H9 (cell line): ENCODE measurements around the gene TMEM127. TPM values are rescaled to one million over a fixed set of nuclear protein-coding genes. Genes with fewer than 3 reads are reported as not detected.

Source experiments
- DNase-seq: peaks from one replicate; pipeline ENCODE4 v3.0.0-alpha.2; 2017
- H2AFZ ChIP-seq: one replicate; pipeline ENCODE4 v1.6.1; 2013; ENCODE audit warnings: mild to moderate bottlenecking, low read length, control low read depth, moderate library complexity
- H2AK5ac ChIP-seq: 2 replicates; pipeline ENCODE4 v1.6.1; 2013; ENCODE audit warnings: low read length, control low read depth, mixed read lengths; ENCODE audit not compliant: insufficient read length
- H2BK120ac ChIP-seq: one replicate; pipeline ENCODE4 v1.6.1; 2013; ENCODE audit warnings: low read depth, mild to moderate bottlenecking, low read length, control low read depth, inconsistent platforms; ENCODE audit not compliant: poor library complexity, severe bottlenecking
- H2BK12ac ChIP-seq: 2 replicates; pipeline ENCODE4 v1.6.1; 2013; ENCODE audit warnings: low read length, control low read depth, mixed read lengths, low read depth; ENCODE audit not compliant: insufficient read length
- H2BK15ac ChIP-seq: 2 replicates; pipeline ENCODE4 v1.6.1; 2013; ENCODE audit warnings: low read depth, low read length, control low read depth
- H2BK20ac ChIP-seq: one replicate; pipeline ENCODE4 v1.6.1; 2013; ENCODE audit warnings: low read depth, mild to moderate bottlenecking, low read length, control low read depth, inconsistent platforms; ENCODE audit not compliant: poor library complexity, severe bottlenecking
- H2BK5ac ChIP-seq: 2 replicates; pipeline ENCODE4 v1.6.1; 2013; ENCODE audit warnings: low read length, control low read depth, mixed read lengths; ENCODE audit not compliant: insufficient read length
- H3K14ac ChIP-seq: 2 replicates; pipeline ENCODE4 v1.6.1; 2013; ENCODE audit warnings: low read length, control low read depth; ENCODE audit not compliant: insufficient read depth
- H3K18ac ChIP-seq: 2 replicates; pipeline ENCODE4 v1.6.1; 2013; ENCODE audit warnings: low read depth, mild to moderate bottlenecking, mixed read lengths, low read length, control low read depth; ENCODE audit not compliant: insufficient read length
- H3K23ac ChIP-seq: 2 replicates; pipeline ENCODE4 v1.6.1; 2013; ENCODE audit warnings: low read length, control low read depth, mixed read lengths, low read depth; ENCODE audit not compliant: insufficient read length
- H3K23me2 ChIP-seq: 2 replicates; pipeline ENCODE4 v1.6.1; 2013; ENCODE audit warnings: low read depth, mild to moderate bottlenecking, mixed read lengths, low read length, control low read depth; ENCODE audit not compliant: insufficient read length, poor library complexity, severe bottlenecking
- H3K27ac ChIP-seq: 2 replicates; pipeline ENCODE4 v1.5.1; 2013; ENCODE audit warnings: low read length, control low read depth, mixed read lengths, low read depth; ENCODE audit not compliant: insufficient read length
- H3K27me3 ChIP-seq: 2 replicates; pipeline ENCODE4 v1.6.1; 2013; ENCODE audit warnings: low read length, control low read depth, inconsistent platforms; ENCODE audit not compliant: insufficient read depth
- H3K4ac ChIP-seq: 2 replicates; pipeline ENCODE4 v1.6.1; 2013; ENCODE audit warnings: low read depth, mild to moderate bottlenecking, control low read depth, inconsistent platforms, low read length, moderate library complexity
- H3K4me1 ChIP-seq: 2 replicates; pipeline ENCODE4 v1.6.1; 2013; ENCODE audit warnings: low read length, control low read depth, inconsistent platforms; ENCODE audit not compliant: insufficient read depth
- H3K4me2 ChIP-seq: 2 replicates; pipeline ENCODE4 v1.6.1; 2013; ENCODE audit warnings: low read length, control low read depth, mixed read lengths; ENCODE audit not compliant: insufficient read length, insufficient read depth
- H3K56ac ChIP-seq: 2 replicates; pipeline ENCODE4 v1.6.1; 2013; ENCODE audit warnings: low read depth, mild to moderate bottlenecking, mixed read lengths, low read length, control low read depth; ENCODE audit not compliant: insufficient read length
- H3K79me1 ChIP-seq: 2 replicates; pipeline ENCODE4 v1.6.1; 2013; ENCODE audit warnings: low read depth, mild to moderate bottlenecking, moderate library complexity, low read length, control low read depth, inconsistent platforms; ENCODE audit not compliant: insufficient read depth, poor library complexity, severe bottlenecking
- H3K79me2 ChIP-seq: 2 replicates; pipeline ENCODE4 v1.6.1; 2013; ENCODE audit warnings: low read length, control low read depth, inconsistent platforms; ENCODE audit not compliant: insufficient read depth
- H3K9ac ChIP-seq: 2 replicates; pipeline ENCODE4 v1.6.1; 2013; ENCODE audit warnings: low read length, control low read depth, mixed read lengths; ENCODE audit not compliant: insufficient read length; ENCODE audit errors: extremely low read depth
- H3K9me3 ChIP-seq: one replicate; pipeline ENCODE4 v1.6.1; 2013; ENCODE audit warnings: low read depth, low read length, inconsistent platforms; ENCODE audit not compliant: control insufficient read depth
- H3T11ph ChIP-seq: one replicate; pipeline ENCODE4 v1.6.1; 2013; ENCODE audit warnings: mild to moderate bottlenecking, low read length, control low read depth, inconsistent platforms
- H4K20me1 ChIP-seq: one replicate; pipeline ENCODE4 v1.6.1; 2013; ENCODE audit not compliant: control insufficient read depth, insufficient read length, insufficient read depth
- H4K5ac ChIP-seq: 2 replicates; pipeline ENCODE4 v1.6.1; 2013; ENCODE audit warnings: low read depth, mild to moderate bottlenecking, mixed read lengths, low read length, control low read depth; ENCODE audit not compliant: insufficient read length
- H4K8ac ChIP-seq: replicated peaks from 2 replicates; pipeline ENCODE4 v1.6.1; 2013; ENCODE audit warnings: low read length, control low read depth, mixed read lengths, low read depth; ENCODE audit not compliant: insufficient read length
- H4K91ac ChIP-seq: 2 replicates; pipeline ENCODE4 v1.6.1; 2013; ENCODE audit warnings: low read depth, mild to moderate bottlenecking, moderate library complexity, mixed read lengths, low read length, control low read depth; ENCODE audit not compliant: insufficient read length
- H3K27ac Mint-ChIP-seq, 3 experiments: 2 replicates in 2 of 3; 3 replicates in 1 of 3; pipeline ENCODE4 v1.8.0; 2020 to 2021; ENCODE audit warnings: mixed read lengths in 3 of 3, mild to moderate bottlenecking in 1 of 3, moderate library complexity in 1 of 3
- H3K27me3 Mint-ChIP-seq: 2 replicates; pipeline ENCODE4 v1.8.0; 2021; ENCODE audit warnings: low read depth, mild to moderate bottlenecking, moderate library complexity, mixed read lengths
- H3K36me3 Mint-ChIP-seq, 3 experiments: 2 replicates in 2 of 3; 3 replicates in 1 of 3; pipeline ENCODE4 v1.8.0; 2020 to 2021; ENCODE audit warnings: low read depth in 3 of 3, mixed read lengths in 3 of 3; ENCODE audit not compliant: insufficient read depth in 1 of 3
- H3K4me1 Mint-ChIP-seq, 2 experiments: 2 replicates each; pipeline ENCODE4 v1.8.0; 2020; ENCODE audit warnings: mixed read lengths in 2 of 2
- H3K4me3 Mint-ChIP-seq, 2 experiments: 2 replicates in 1 of 2; 3 replicates in 1 of 2; pipeline ENCODE4 v1.8.0; 2020 to 2021; ENCODE audit warnings: mild to moderate bottlenecking in 2 of 2, mixed read lengths in 2 of 2, moderate library complexity in 1 of 2
- H3K9me3 Mint-ChIP-seq, 2 experiments: 2 replicates in 1 of 2; 3 replicates in 1 of 2; pipeline ENCODE4 v1.8.0; 2020; ENCODE audit warnings: mild to moderate bottlenecking in 2 of 2, mixed read lengths in 2 of 2, moderate library complexity in 1 of 2
- CTCF ChIP-seq: fragments of 200-600 bp; sonication (generic); conservative IDR thresholded peaks from 3 replicates; pipeline ENCODE4 v1.8.0; 2021; ENCODE audit warnings: antibody characterized with exemption, mild to moderate bottlenecking
- WGBS: extraction: QIAGEN DNeasy Blood & Tissue Kit; methylation state at CpG from one replicate; pipeline ENCODE4 v1.1.7; 2013; ENCODE audit warnings: missing lambda C conversion rate, low lambda C conversion rate, mixed read lengths; ENCODE audit not compliant: insufficient read length; ENCODE audit errors: extremely low coverage; 5-methylcytosine and 5-hydroxymethylcytosine counted together
- total RNA-seq: library from RNA; stranded (reverse); gene quantifications from 2 replicates; pipeline ENCODE4 v1.2.1, GENCODE V29; 2021

Gene TMEM127
- total RNA-seq, 1 experiment from 2014 or later: 30.1 TPM

GRCh38 chr2:96240341-96241038 is 25.3 kb downstream of the TMEM127 start:
- Mint-ChIP-seq H3K36me3 (no peaks in the 10 kb centered on the region), H3K4me1 (peaks cover 9% of the 10 kb centered on the region in 2 experiments), H3K4me3 (no peak overlapping the region), H3K27me3 (no peaks in the 10 kb centered on the region), H3K27ac (no peak overlapping the region), H3K9me3 (no peaks in the 10 kb centered on the region)
- Histone ChIP-seq H2BK15ac (no peak overlapping the region), H2AFZ (no peak overlapping the region), H3K18ac (no peak overlapping the region), H4K5ac (no peak overlapping the region), H4K8ac (no peak overlapping the region), H3K27me3 (no peaks in the 10 kb centered on the region), H2BK5ac (no peak overlapping the region), H3K23ac (no peak overlapping the region), H3K79me1 (no peaks in the 10 kb centered on the region), H3T11ph (no peak overlapping the region), H3K27ac (no peak overlapping the region), H4K20me1 (no peaks in the 10 kb centered on the region), H2BK120ac (no peak overlapping the region), H2BK12ac (no peak overlapping the region), H2BK20ac (no peak overlapping the region), H3K4me1 (no peaks in the 10 kb centered on the region), H3K9ac (no peak overlapping the region), H3K14ac (no peak overlapping the region), H3K4ac (no peak overlapping the region), H4K91ac (no peak overlapping the region), H2AK5ac (no peak overlapping the region), H3K79me2 (no peaks in the 10 kb centered on the region), H3K56ac (no peak overlapping the region), H3K23me2 (no peaks in the 10 kb centered on the region), H3K4me2 (no peak overlapping the region), H3K9me3 (no peaks in the 10 kb centered on the region)
- no peak for TF ChIP-seq CTCF
- no CpG with 5 or more reads among the region's 9 CpGs for WGBS
- DNase-seq: no peak
